PC-3 (cell line): Measurements from ENCODE around the gene HDAC4.

ENCODE experiments used
- EZH2phosphoT487 ChIP-seq: fragments of 300-600 bp; sonication (generic); IDR thresholded peaks from 2 replicates; pipeline ENCODE4 v1.6.1; 2018; ENCODE audit warnings: mild to moderate bottlenecking, antibody characterized with exemption, low read length, borderline replicate concordance
- TF ChIP-seq, protein P1 (sequence below): fragments of 300-600 bp; sonication (generic); conservative IDR thresholded peaks from 2 replicates; pipeline ENCODE4 v1.5.1; 2017; ENCODE audit warnings: antibody characterized with exemption, low read depth, mild to moderate bottlenecking, low read length

GRCh38 chr2:239386001-239386670, 14.7 kb downstream of the HDAC4 start:
- TF ChIP-seq, protein P1, sequence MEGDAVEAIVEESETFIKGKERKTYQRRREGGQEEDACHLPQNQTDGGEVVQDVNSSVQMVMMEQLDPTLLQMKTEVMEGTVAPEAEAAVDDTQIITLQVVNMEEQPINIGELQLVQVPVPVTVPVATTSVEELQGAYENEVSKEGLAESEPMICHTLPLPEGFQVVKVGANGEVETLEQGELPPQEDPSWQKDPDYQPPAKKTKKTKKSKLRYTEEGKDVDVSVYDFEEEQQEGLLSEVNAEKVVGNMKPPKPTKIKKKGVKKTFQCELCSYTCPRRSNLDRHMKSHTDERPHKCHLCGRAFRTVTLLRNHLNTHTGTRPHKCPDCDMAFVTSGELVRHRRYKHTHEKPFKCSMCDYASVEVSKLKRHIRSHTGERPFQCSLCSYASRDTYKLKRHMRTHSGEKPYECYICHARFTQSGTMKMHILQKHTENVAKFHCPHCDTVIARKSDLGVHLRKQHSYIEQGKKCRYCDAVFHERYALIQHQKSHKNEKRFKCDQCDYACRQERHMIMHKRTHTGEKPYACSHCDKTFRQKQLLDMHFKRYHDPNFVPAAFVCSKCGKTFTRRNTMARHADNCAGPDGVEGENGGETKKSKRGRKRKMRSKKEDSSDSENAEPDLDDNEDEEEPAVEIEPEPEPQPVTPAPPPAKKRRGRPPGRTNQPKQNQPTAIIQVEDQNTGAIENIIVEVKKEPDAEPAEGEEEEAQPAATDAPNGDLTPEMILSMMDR, result no peak
- TF ChIP-seq EZH2phosphoT487, result no peak
